ENCODE measurements around the gene KDM7A. TPM values are rescaled to one million over a fixed set of nuclear protein-coding genes. Genes with fewer than 3 reads are reported as not detected.

The KDM7A gene
- total RNA-seq, 1 donor from 2014 or later = 25.4 TPM

- DNase-seq = no peak
- peaks cover 16% of the 10 kb centered on the region for H3K36me3 Mint-ChIP-seq (ENCODE audit: unreplicated experiment)
- peaks cover 2% of the 10 kb centered on the region for H3K9me3 Mint-ChIP-seq (ENCODE audit: unreplicated experiment)
- no peak for TF ChIP-seq CTCF (IDR thresholded peaks at IDR 0.05; ENCODE audit: partially characterized antibody, unreplicated experiment)
- H3K27ac Mint-ChIP-seq (ENCODE audit: unreplicated experiment) = no peak overlapping the region
- no peaks in the 10 kb centered on the region for H3K4me1 Mint-ChIP-seq (ENCODE audit: low read depth, unreplicated experiment)
- no peak overlapping the region for H3K4me3 Mint-ChIP-seq (ENCODE audit: unreplicated experiment)
- H3K27me3 Mint-ChIP-seq (ENCODE audit: unreplicated experiment) = peaks cover 9% of the 10 kb centered on the region
These were observed 114.7 kb downstream of the KDM7A start for GRCh38 chr7:140062118-140062527.

DNA sequence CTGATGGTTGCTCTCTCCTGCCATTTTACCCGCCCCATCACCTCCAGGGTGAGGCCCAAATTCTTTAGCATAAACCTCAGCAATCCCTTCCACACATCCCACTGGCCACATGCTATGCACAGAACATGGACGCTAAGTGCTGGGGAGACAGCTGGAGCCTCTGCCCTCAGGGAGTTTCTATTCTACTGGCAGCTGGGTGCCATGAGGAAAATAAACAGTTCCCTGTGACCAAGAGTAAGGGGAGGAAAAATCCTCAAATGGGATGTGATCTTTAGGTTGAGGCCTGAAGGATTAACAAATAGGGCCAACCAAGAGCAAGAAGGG is 115.2 kb downstream of the KDM7A start:
- Mint-ChIP-seq H3K4me3 (ENCODE audit: unreplicated experiment) (no peak overlapping the region), H3K36me3 (ENCODE audit: unreplicated experiment) (peaks cover 11% of the 10 kb centered on the region), H3K4me1 (ENCODE audit: low read depth, unreplicated experiment) (no peaks in the 10 kb centered on the region), H3K9me3 (ENCODE audit: unreplicated experiment) (peaks cover 2% of the 10 kb centered on the region), H3K27me3 (ENCODE audit: unreplicated experiment) (peaks cover 9% of the 10 kb centered on the region), H3K27ac (ENCODE audit: unreplicated experiment) (no peak overlapping the region)
- DNase-seq = no peak
- no peak for TF ChIP-seq CTCF (IDR thresholded peaks at IDR 0.05; ENCODE audit: partially characterized antibody, unreplicated experiment)

- H3K27me3 Mint-ChIP-seq (ENCODE audit: unreplicated experiment) = peaks cover 9% of the 10 kb centered on the region
- H3K27ac Mint-ChIP-seq (ENCODE audit: unreplicated experiment) = no peak overlapping the region
- TF ChIP-seq CTCF (IDR thresholded peaks at IDR 0.05; ENCODE audit: partially characterized antibody, unreplicated experiment) = no peak
- DNase-seq = no peak
- peaks cover 2% of the 10 kb centered on the region for H3K9me3 Mint-ChIP-seq (ENCODE audit: unreplicated experiment)
- H3K36me3 Mint-ChIP-seq (ENCODE audit: unreplicated experiment) = peaks cover 5% of the 10 kb centered on the region
- no peak overlapping the region for H3K4me3 Mint-ChIP-seq (ENCODE audit: unreplicated experiment)
- H3K4me1 Mint-ChIP-seq (ENCODE audit: low read depth, unreplicated experiment) = no peaks in the 10 kb centered on the region
These were observed 115.8 kb downstream of the KDM7A start for GRCh38 chr7:140060788-140061606.

DNA sequence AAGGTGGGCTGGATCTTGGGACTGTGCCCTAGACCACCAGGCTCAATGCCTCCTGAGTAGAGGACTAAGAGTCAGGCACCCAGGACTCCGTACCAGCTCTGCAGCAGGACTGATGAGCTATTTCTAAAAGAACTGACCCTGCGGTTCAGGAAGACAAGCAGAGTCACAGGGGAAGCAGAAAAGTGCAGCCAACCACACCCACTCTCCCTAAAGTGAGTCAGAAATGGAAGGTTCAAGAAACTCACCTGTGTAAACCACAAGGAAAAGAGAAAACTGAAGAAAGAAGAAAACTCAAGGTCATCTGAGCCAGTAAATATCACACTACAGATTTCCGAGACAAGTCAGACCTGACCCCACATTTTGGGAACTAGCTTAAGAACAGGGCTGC is 116.5 kb downstream of the KDM7A start:
- Mint-ChIP-seq H3K36me3 (ENCODE audit: unreplicated experiment) (no peaks in the 10 kb centered on the region), H3K4me3 (ENCODE audit: unreplicated experiment) (no peak overlapping the region), H3K4me1 (ENCODE audit: low read depth, unreplicated experiment) (no peaks in the 10 kb centered on the region), H3K9me3 (ENCODE audit: unreplicated experiment) (no peaks in the 10 kb centered on the region), H3K27me3 (ENCODE audit: unreplicated experiment) (peaks cover 9% of the 10 kb centered on the region), H3K27ac (ENCODE audit: unreplicated experiment) (no peak overlapping the region)
- no peak for TF ChIP-seq CTCF (IDR thresholded peaks at IDR 0.05; ENCODE audit: partially characterized antibody, unreplicated experiment)
- no peak for DNase-seq
